B cell (primary cell): ENCODE results near the gene LRRC49.

ENCODE experiments used
- EZH2 ChIP-seq: IDR thresholded peaks from 2 replicates; pipeline ENCODE4 v1.6.1; 2012; ENCODE audit warnings: borderline replicate concordance, low read depth, mild to moderate bottlenecking, moderate library complexity, low read length; ENCODE audit not compliant: insufficient read depth, poor library complexity, severe bottlenecking
- TF ChIP-seq, protein P1 (sequence below): fragments of 200-600 bp; IDR thresholded peaks from one replicate; pipeline ENCODE4 v1.8.0; 2022; ENCODE audit warnings: antibody characterized with exemption, mild to moderate bottlenecking

GRCh38 chr15:70892002-70892911 lies at the start of gene LRRC49, which contains the start of gene THAP10:
- TF ChIP-seq, protein P1, sequence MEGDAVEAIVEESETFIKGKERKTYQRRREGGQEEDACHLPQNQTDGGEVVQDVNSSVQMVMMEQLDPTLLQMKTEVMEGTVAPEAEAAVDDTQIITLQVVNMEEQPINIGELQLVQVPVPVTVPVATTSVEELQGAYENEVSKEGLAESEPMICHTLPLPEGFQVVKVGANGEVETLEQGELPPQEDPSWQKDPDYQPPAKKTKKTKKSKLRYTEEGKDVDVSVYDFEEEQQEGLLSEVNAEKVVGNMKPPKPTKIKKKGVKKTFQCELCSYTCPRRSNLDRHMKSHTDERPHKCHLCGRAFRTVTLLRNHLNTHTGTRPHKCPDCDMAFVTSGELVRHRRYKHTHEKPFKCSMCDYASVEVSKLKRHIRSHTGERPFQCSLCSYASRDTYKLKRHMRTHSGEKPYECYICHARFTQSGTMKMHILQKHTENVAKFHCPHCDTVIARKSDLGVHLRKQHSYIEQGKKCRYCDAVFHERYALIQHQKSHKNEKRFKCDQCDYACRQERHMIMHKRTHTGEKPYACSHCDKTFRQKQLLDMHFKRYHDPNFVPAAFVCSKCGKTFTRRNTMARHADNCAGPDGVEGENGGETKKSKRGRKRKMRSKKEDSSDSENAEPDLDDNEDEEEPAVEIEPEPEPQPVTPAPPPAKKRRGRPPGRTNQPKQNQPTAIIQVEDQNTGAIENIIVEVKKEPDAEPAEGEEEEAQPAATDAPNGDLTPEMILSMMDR = no peak
- no peak for TF ChIP-seq EZH2
